NK-92 (cell line): Measurements from ENCODE around the gene MINDY1.
A peak's percentile ranks its signal among the peaks of the same experiment; 100 is the strongest.

ENCODE experiments used
- DNase-seq: peaks from one replicate; lab custom pipeline; 2025; ENCODE audit not compliant: unreplicated experiment; lab: John Stamatoyannopoulos, UW

MINDY1 gene

DNA sequence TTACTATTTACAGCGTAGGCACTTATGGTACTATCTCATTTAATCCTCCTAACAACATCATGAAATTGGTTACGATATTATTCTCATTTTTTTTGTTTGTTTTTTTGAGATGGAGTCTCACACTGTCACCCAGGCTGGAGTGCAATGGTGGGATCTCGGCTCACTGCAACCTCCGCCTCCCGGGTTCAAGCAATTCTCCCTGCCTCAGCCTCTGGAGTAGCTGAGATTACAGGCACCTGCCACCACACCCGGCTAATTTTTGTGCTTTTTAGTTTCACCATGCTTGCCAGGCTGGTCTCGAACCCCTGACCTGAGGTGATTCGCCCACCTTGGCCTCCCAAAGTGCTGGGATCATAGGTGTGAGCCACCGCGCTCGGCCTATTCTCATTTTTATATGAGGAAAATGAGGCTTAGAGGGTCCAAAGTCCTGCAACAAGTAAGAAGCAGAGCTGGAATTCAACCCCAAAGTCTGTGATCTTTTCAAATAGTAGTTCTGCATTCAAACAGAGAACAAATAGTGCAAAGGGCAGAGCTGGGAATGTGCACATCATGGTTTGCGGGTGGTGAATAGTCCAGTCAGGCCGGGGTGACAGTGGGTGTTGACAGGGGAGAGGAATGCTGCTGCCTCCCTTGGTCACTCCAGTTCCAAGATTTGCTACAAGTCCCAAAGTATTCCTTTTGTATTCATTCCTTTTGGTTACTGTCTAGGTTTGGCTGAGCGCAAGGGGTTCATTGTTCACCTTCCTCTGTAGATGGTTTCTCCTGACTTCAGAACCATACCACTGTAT is 6.2 kb upstream of the MINDY1 start:
- no peak for DNase-seq

DNA sequence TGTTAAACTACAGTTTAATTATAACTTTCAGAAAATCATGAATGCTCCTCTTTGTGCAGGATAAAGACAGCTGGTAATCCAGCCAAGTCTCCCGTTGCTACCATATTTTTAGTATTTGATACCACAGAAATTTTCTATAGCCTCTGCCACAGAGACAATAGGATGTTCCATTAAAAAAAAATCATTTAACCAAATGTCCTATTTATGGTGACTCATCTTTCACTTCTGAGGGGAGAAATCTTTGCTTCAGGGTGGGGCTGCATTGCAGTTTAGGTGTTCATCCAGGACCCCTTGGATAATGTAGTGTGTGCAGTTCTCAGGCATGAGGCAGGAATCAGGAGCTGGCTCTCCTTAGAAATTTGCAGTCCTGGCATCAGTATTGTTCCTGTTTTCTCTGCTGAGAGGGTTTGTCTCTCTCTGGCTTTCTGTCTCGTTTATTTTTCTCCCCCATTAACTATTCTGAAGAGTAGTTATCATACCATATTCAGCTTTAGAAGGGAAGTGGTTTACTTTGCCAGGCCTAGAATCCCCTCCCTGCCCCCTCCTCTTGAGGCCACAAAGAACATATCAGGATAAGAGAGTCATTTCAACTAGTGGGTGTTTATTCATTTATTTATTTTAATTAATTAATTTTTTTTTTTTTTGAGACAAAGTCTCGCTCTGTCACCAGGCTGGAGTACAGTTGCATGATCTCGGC is 4.6 kb upstream of the MINDY1 start:
- no peak for DNase-seq

DNA sequence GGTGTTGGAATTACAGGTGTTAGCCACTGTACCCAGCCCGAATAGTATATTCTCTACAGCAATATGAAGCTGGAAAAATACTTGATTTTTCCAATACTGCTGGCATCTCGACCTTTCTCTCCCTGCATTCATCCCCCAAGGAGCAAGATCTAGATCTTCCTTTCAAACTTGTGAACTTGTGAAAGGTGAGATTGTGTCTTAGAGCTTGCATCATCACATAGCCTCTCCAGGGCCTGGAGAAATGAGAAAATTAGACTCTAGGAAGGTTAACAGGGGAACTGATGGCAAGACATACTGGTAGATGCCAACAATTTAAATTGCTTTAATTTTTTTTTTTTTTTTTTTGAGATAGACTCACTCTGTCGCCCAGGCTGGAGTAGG is 3.6 kb upstream of the MINDY1 start:
- DNase-seq: no peak

DNA sequence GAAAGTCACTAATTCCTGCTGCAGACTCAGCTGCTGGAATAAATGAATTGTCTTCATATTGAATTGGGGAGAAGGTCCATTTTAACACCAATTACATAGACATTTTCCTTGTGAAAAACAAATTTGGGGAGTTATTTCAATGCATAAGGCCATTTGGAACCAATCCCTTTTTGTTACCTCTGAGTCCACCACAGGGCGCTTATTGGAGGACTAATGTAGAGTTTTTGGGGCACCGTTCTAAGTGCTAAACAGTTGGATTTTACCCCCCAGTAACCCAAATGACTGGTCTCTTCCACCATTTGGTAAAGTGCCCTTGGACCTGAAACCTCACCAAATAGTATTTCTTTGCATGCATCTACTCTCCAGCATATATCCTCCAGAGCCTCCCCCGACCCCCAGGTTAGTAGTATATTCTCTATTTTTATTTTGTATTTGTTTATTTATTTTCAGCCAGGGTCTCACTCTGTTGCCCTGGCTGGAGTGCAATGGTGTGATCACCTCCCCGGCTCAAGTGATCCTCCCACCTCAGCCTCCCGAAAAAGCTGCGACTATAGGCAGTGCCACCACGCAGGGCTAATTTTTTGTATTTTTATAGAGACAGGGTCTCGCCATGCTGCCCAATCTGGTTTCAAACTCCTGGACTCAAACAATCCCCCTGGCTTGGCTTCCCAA is 3.1 kb upstream of the MINDY1 start:
- no peak for DNase-seq

DNA sequence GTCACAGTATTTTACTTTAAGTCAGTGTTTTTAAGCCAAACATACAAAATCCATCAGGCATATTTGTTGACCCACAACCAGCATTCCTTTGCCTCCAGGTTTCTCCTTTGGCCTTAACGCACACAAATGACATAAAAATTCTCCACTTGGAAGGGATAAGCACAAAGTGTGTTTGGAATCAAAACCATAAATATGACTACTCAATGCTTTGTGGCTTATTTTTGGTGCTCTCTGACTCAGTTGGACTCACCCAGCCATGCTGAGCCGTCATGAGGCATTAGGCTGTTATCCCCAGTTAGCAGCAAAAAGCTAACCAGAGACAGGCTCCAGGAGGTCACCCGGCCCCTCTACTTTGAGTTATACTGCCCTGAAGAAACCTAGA is 2.5 kb upstream of the MINDY1 start:
- DNase-seq: no peak

DNA sequence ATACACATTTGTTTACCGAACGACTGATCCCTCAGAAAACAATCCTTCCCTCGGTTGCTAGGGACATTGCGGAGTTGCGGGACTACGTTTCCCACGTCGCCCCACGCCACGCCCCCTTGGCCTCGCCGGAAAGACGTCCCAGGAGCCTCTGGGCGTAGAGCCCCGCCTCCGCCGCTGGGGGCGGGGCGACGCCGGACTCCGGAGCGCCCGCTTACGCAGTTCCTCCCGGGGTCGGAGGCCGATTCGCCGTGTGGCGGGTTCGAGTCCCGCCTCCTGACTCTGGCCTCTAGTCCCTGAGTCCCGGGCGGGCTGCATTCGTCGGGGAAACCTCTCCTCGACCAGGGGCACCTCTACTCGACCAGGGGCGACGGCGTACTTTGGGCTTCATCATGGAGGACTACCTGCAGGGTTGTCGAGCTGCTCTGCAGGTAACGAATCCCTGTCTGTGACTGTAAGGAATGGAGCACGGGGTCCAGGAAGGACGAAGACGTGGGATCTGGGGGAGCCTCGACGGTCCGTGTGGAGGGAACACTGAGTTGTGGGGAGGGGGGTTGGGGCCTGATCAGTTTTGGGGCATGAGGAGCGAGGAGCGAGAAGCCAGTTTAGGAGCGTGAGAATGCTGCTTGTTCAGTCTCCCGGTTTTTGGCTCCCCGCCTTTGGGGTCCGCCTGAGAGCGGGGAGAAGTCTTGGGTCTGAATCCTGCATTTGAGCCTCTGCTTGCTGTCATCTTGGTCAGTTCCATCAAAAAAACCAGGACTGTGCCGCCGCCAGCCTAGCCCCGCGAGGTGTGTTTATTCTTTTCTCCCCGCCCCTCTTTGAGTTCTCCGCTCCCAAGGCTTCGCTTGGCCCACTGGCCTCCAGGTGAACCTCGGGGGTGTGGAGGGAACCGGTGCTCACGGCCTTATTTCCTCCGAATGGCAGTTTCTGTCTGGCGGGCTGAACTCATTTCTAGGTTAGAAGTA is 1.8 kb upstream of the MINDY1 start, which contains the start of gene PRUNE1:
TSS of gene PRUNE1 (plus strand) at position 206 of the 962 bp plus-strand sequence. CDS start at position 390, 184 bp downstream.
- peak; percentile 47 for DNase-seq

DNA sequence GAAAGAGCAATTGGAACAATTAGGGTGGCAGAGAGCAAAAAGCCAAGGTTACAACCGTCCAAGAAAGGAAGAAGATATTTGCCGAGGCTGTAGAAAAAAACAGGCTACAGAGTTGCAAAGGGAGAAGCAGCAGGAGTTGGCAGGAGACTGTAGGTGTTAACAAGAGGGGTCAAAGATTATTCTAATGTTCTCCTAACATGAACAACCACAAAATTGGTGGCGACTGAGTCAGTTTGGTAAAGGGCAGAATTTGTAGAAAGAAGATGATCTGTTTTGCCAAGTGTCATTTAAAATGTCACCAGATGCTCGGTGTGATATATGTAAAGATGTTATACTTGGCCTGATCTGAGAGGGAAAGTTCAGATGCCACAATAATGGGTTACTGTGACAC is 1.1 kb upstream of the MINDY1 start:
- DNase-seq: no peak

DNA sequence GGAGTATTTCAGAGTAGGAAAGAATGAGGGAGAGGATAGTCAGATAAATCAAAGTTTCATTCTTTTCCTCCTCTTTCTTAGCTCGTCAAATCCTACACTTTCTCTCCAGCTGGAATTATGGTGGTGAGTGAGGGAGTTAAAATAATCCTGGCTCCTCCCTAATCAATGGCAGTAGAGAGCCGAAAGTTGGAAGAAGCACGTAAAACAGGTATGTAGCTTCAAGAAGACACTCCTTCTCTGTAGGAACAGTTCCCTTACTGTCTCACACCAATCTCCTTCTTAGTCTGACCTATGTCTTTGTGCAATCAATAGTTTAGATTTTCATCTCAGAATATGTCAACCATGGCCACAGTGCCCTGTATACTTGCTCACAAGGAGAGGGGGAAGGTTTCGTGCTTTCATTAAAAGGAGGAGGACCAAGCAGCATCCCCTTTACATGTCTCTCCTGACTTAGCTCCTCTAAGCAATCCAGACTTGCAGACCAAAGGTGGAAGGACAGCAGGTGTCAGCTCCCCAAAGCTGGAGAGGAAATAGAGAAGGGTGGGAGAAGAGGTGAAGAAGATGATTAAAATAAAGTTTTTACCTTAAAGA is 878 bp downstream of the MINDY1 start:
- no peak for DNase-seq

- no peak for DNase-seq
These were observed 3.5 kb downstream of the MINDY1 start for GRCh38 chr1:151003180-151003579.

DNA sequence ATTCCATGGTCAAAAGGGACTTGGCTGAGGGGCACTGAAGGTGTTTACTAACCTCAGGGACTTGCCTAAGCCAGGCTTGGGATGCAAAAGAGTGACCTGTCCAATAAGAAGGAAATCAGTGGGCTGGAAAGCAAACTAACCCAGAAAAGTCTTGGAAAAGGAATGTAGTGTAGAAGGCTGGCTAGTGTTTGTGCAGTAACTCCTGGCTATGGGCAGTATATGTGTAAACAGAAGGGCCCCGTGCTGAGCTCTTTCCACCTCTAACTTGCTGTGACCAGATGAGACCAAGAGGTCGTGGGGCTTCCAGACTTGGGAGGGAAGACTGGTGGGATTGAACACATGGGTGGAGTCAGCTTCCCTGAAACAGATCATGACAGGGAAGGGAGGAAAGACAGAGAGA is 4.1 kb downstream of the MINDY1 start:
- DNase-seq: no peak

DNA sequence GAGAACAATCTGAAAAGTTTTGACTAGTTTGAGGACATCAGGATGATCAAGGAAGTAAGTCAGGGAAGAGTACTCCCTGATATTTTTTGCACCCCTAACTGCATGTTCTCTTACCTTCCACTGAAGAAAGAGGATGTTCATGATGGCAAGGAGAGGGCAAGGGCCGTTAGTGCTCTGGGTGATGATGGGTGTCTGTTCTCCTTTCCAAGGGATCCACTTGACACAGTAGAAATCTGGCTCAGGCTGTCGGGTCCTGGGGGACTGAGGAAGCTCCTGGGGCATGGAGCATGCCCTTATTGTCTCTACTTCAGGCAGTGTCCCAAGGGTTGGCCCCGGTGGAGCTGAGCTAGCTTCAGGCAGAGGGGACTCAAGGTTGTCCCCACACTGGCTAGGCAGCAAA is 4.7 kb downstream of the MINDY1 start:
- DNase-seq: no peak

- no peak for DNase-seq
These were observed 5.1 kb downstream of the MINDY1 start for GRCh38 chr1:151001602-151002001.

DNA sequence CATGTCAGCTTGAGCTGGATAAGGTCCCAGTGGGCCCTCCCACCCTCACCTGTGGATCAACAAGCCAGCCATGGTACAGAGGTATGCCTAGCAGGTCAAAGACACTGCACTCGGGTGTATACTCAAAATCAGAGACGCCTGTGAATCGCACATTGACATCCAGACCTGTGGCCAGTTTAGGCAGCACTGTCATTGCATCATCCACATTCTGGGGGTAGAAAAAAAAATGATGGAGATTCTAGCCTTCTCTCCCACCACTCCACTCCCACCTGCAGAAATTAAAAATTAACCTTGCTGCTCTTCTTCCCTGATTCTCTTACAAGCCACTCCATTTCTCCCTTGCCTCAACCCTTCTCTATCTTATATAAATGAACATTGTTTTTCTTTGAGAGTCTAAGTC is 6.3 kb downstream of the MINDY1 start:
- DNase-seq: no peak

- DNase-seq: no peak
These were observed 6.8 kb downstream of the MINDY1 start for GRCh38 chr1:150999926-151000325.

GRCh38 chr1:150999051-150999674 is 7.5 kb downstream of the MINDY1 start:
- DNase-seq: no peak

- DNase-seq: no peak
These were observed 8.8 kb downstream of the MINDY1 start for GRCh38 chr1:150997949-150998348.

DNA sequence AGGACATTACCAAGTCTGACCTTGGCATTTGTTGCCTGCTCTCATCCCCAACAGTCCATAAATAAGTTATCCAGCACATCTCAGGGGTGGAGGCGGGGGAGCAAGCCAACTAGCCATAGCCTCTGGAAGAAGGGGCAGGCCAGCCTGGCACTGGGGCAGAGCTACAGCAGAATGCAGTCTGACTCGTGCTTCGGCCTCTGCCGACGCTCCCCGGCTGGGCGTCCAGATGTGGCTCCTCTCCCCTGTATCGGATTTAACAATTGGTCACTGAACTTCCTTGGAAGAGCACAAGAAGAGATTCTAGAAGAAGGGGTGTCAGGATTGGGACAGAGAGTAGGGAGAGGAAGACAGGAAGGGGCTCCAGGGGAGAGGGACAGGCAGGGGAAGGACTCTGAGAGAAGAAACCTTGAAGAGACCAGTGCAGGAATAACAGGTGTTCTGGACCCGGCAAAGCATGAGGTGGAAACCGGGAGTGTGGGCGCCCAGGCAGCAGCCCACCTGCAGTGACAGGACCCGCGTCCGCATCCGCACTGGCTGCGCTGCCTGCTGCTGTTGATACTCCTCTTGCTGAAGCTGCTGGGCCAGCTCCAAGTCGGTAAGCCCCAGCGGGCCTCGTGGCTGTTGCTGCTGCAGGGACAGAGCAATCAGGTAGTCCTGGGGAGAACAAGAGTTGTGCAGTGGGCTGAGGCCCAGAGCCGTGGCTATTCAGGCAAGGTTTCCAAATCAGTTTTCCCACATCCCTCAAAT is 9.4 kb downstream of the MINDY1 start:
- DNase-seq: no peak

- DNase-seq: no peak
These were observed 10.8 kb downstream of the MINDY1 start for GRCh38 chr1:150995896-150996295.

GRCh38 chr1:150995460-150995859 is 11.2 kb downstream of the MINDY1 start:
- DNase-seq: no peak
